ENCODE measurements around the gene HIVEP2.

The HIVEP2 gene

DNA sequence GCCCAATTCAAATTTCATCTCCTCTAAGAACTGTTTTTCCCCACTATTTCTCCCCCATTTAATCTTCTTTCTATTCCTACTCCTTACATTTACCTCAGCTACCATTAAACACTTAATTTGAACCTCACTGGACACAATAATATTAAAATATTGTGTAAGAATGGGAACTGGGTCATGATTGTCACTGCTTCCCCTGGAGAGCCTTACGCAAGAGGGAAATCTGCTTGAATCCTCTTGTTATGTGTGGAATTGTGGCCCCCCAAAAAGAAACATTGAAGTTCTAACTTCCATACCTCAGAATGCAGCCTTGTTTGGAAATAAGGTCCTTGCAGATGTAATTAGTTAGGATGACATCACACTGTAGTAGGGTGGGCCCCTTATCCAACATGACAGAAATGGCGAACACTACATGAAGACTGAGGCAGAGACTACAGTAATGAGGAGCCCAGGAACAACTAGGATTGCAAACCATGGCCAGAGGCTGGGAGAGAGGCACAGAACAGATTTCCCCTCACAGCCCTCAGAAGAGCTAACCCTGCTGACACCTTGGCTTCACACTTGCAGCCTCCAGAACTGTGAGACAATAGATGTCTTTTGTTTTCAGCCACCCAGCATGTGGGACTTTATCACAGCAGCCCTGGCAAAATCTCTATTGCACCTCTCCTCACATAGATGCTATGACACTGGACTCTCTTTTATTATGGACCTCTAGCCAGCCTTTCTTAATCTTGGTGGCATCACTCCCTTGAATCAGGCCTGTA, 29.9 kb downstream of the HIVEP2 start:
- Histone ChIP-seq H3K4me1 (ENCODE audit: insufficient read depth, low read length) (peaks cover 7% of the 10 kb centered on the region; the same call in 1 of the 2 replicates), H3K9me3 (ENCODE audit: control insufficient read depth, insufficient read depth, low read length) (peaks cover 4% of the 10 kb centered on the region; the same call in 1 of the 2 replicates), H3K9ac (ENCODE audit: low read depth, low read length) (no peak overlapping the region), H3K36me3 (ENCODE audit: insufficient read depth, low read length) (no peaks in the 10 kb centered on the region)

DNA sequence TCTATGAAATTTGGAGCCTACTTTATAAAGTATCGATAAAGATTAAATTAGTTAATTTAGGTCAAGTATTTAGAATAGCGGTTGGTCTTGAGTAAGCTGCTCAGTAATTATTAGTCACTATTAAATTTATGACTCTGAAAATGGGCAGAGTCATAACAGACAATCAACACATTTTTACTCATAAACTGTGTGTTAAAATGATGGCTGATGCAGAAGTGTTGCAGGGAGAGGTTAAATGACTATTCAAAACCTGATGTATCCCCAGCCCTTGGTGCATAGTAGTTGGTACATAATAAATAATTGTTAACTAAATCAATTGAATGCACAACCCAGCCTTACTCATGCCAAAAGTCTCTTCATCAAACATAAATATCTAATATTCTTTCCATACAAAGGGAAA, 30.6 kb downstream of the HIVEP2 start:
- Histone ChIP-seq H3K9ac (ENCODE audit: low read depth, low read length) (no peak overlapping the region), H3K36me3 (ENCODE audit: insufficient read depth, low read length) (no peaks in the 10 kb centered on the region), H3K9me3 (ENCODE audit: control insufficient read depth, insufficient read depth, low read length) (peaks cover 4% of the 10 kb centered on the region; the same call in 1 of the 2 replicates), H3K4me1 (ENCODE audit: insufficient read depth, low read length) (peaks cover 7% of the 10 kb centered on the region; the same call in 1 of the 2 replicates)

DNA sequence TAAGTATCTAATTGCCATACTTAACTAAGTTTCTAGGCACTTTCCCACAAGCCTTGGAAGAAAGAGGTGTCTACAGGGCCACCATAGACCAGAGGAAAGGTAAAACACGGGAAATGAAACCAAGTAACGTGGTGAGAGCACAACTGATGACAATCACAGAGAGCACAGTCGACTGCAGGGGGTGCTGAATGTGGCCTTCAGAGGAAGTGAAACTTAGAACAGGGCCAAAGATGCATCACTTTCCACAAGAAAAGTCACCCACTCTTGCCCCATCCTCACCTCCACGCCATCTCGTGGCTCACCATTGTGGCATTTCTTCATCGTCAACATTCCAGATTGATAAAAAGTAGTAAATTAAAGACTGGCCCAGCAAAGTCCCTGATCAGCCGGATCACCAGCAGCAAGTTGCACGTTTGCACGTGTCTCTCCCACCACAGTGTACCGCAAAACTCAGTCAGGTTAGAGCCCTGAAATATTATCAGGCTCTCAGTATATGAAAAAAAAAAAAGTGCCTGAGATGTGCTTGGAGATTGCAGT, 31.4 kb downstream of the HIVEP2 start:
- peaks cover 7% of the 10 kb centered on the region; the same call in 1 of the 2 replicates for H3K4me1 ChIP-seq (ENCODE audit: insufficient read depth, low read length)
- H3K9me3 ChIP-seq (ENCODE audit: control insufficient read depth, insufficient read depth, low read length): peaks cover 4% of the 10 kb centered on the region; the same call in 1 of the 2 replicates
- H3K36me3 ChIP-seq (ENCODE audit: insufficient read depth, low read length): no peaks in the 10 kb centered on the region
- H3K9ac ChIP-seq (ENCODE audit: low read depth, low read length): no peak overlapping the region

- Histone ChIP-seq H3K9me3 (ENCODE audit: control insufficient read depth, insufficient read depth, low read length) (peaks cover 4% of the 10 kb centered on the region; the same call in 1 of the 2 replicates), H3K4me1 (ENCODE audit: insufficient read depth, low read length) (peaks cover 7% of the 10 kb centered on the region; the same call in 1 of the 2 replicates), H3K9ac (ENCODE audit: low read depth, low read length) (no peak overlapping the region), H3K36me3 (ENCODE audit: insufficient read depth, low read length) (no peaks in the 10 kb centered on the region)
These were observed 31.9 kb downstream of the HIVEP2 start for GRCh38 chr6:142913036-142913510.

GRCh38 chr6:142912125-142912524, 32.9 kb downstream of the HIVEP2 start:
- Histone ChIP-seq H3K4me1 (ENCODE audit: insufficient read depth, low read length) (peaks cover 7% of the 10 kb centered on the region; the same call in 1 of the 2 replicates), H3K36me3 (ENCODE audit: insufficient read depth, low read length) (no peaks in the 10 kb centered on the region), H3K9ac (ENCODE audit: low read depth, low read length) (no peak overlapping the region), H3K9me3 (ENCODE audit: control insufficient read depth, insufficient read depth, low read length) (peaks cover 4% of the 10 kb centered on the region; the same call in 1 of the 2 replicates)

- Histone ChIP-seq H3K36me3 (ENCODE audit: insufficient read depth, low read length) (no peaks in the 10 kb centered on the region), H3K4me1 (ENCODE audit: insufficient read depth, low read length) (peaks cover 7% of the 10 kb centered on the region; the same call in 1 of the 2 replicates), H3K9ac (ENCODE audit: low read depth, low read length) (no peak overlapping the region), H3K9me3 (ENCODE audit: control insufficient read depth, insufficient read depth, low read length) (peaks cover 4% of the 10 kb centered on the region; the same call in 1 of the 2 replicates)
These were observed 33.5 kb downstream of the HIVEP2 start for GRCh38 chr6:142911430-142911829.

- H3K4me1 ChIP-seq (ENCODE audit: insufficient read depth, low read length): peaks cover 7% of the 10 kb centered on the region; the same call in 1 of the 2 replicates
These were observed 35.3 kb downstream of the HIVEP2 start for GRCh38 chr6:142909686-142910085.

GRCh38 chr6:142908235-142908634, 36.7 kb downstream of the HIVEP2 start:
- peaks cover 7% of the 10 kb centered on the region; the same call in 1 of the 2 replicates for H3K4me1 ChIP-seq (ENCODE audit: insufficient read depth, low read length)
- peaks cover 4% of the 10 kb centered on the region; the same call in 1 of the 2 replicates for H3K9me3 ChIP-seq (ENCODE audit: control insufficient read depth, insufficient read depth, low read length)
- H3K9ac ChIP-seq (ENCODE audit: low read depth, low read length): no peak overlapping the region
- H3K36me3 ChIP-seq (ENCODE audit: insufficient read depth, low read length): no peaks in the 10 kb centered on the region

More at GRCh38 chr6:142909686-142910085, 35.3 kb downstream of the HIVEP2 start:
- H3K9me3 ChIP-seq (ENCODE audit: control insufficient read depth, insufficient read depth, low read length): peaks cover 4% of the 10 kb centered on the region; the same call in 1 of the 2 replicates
- no peaks in the 10 kb centered on the region for H3K36me3 ChIP-seq (ENCODE audit: insufficient read depth, low read length)
- no peak overlapping the region for H3K9ac ChIP-seq (ENCODE audit: low read depth, low read length)

GRCh38 chr6:142907544-142907943, 37.4 kb downstream of the HIVEP2 start:
- Histone ChIP-seq H3K4me1 (ENCODE audit: insufficient read depth, low read length) (peaks cover 7% of the 10 kb centered on the region; the same call in 1 of the 2 replicates), H3K36me3 (ENCODE audit: insufficient read depth, low read length) (no peaks in the 10 kb centered on the region), H3K9ac (ENCODE audit: low read depth, low read length) (no peak overlapping the region), H3K9me3 (ENCODE audit: control insufficient read depth, insufficient read depth, low read length) (no peaks in the 10 kb centered on the region)

DNA sequence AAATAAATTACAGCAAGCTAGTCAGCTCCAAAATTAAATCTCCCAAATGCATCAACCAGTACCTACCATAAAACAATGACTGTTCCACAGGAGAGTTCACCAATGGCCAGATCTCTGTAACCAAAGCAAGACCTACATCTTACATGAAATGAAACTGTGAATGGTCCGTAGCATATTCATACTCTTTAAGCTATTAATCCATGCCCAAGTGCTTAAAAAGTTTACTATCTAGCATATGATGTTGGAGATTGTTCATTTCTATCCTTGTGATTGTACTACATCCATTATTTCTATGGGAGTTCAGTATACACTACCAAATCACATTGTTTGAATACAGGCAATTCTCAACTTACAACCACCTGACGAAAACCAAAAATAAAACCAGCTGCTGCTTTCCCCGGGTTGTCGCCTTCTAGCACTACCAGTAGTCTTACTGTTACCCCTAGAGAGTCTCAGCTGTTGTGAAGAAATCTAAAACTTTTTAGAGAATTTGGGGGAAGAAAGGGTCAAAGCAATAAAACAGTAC, 38.0 kb downstream of the HIVEP2 start:
- H3K36me3 ChIP-seq (ENCODE audit: insufficient read depth, low read length): no peaks in the 10 kb centered on the region
- H3K4me1 ChIP-seq (ENCODE audit: insufficient read depth, low read length): peaks cover 7% of the 10 kb centered on the region; the same call in 1 of the 2 replicates
- H3K9me3 ChIP-seq (ENCODE audit: control insufficient read depth, insufficient read depth, low read length): no peaks in the 10 kb centered on the region
- H3K9ac ChIP-seq (ENCODE audit: low read depth, low read length): no peak overlapping the region

DNA sequence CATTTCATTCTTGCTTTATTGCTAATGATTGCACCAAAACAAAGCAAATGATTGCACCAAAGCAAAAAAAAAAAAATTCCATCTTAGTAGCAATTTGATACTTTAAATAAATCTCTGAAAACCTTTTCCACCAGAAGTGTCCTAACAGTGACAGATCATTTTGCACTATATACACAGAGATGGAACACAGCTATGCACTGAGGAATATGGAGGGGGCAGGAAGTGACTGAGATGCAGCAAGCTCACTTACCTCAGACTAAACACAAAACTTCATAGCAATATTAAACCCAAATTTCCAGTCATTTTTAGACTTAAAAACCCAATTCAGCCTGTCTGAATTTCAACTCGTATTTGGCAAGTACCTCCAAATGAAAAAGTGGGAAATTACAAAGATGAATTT, 41.2 kb downstream of the HIVEP2 start:
- Histone ChIP-seq H3K9ac (ENCODE audit: low read depth, low read length) (no peak overlapping the region), H3K9me3 (ENCODE audit: control insufficient read depth, insufficient read depth, low read length) (no peaks in the 10 kb centered on the region), H3K4me1 (ENCODE audit: insufficient read depth, low read length) (no peaks in the 10 kb centered on the region), H3K36me3 (ENCODE audit: insufficient read depth, low read length) (no peaks in the 10 kb centered on the region)

DNA sequence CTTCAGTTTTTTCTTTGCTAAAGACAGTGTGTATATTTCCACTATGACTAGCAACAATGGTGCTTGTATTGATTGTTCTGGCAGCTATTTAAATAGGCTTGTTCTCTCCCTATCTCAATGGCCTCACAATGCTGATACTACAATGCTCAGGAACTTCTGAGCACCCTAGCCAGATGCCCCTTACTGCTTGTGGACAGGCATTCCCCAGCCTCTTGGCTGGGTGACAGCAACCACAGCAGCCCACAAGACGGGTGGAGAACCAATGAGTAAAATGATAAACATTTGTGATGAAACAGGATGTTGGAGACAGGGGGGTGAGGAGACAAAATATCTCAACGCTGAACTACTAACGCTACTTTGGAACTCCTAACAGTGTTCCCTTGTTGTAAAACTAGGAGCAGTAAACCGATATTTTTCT, 42.3 kb downstream of the HIVEP2 start:
- no peaks in the 10 kb centered on the region for H3K9me3 ChIP-seq (ENCODE audit: control insufficient read depth, insufficient read depth, low read length)
- H3K4me1 ChIP-seq (ENCODE audit: insufficient read depth, low read length): no peaks in the 10 kb centered on the region
- H3K36me3 ChIP-seq (ENCODE audit: insufficient read depth, low read length): no peaks in the 10 kb centered on the region
- no peak overlapping the region for H3K9ac ChIP-seq (ENCODE audit: low read depth, low read length)

- no peaks in the 10 kb centered on the region for H3K4me1 ChIP-seq (ENCODE audit: insufficient read depth, low read length)
- no peak overlapping the region for H3K9ac ChIP-seq (ENCODE audit: low read depth, low read length)
- H3K9me3 ChIP-seq (ENCODE audit: control insufficient read depth, insufficient read depth, low read length): no peaks in the 10 kb centered on the region
- no peaks in the 10 kb centered on the region for H3K36me3 ChIP-seq (ENCODE audit: insufficient read depth, low read length)
These were observed 43.4 kb downstream of the HIVEP2 start for GRCh38 chr6:142901611-142902010.

GRCh38 chr6:142900227-142900971, 44.6 kb downstream of the HIVEP2 start:
- no peaks in the 10 kb centered on the region for H3K4me1 ChIP-seq (ENCODE audit: insufficient read depth, low read length)
- no peaks in the 10 kb centered on the region for H3K36me3 ChIP-seq (ENCODE audit: insufficient read depth, low read length)
- no peaks in the 10 kb centered on the region for H3K9me3 ChIP-seq (ENCODE audit: control insufficient read depth, insufficient read depth, low read length)
- H3K9ac ChIP-seq (ENCODE audit: low read depth, low read length): no peak overlapping the region
